ENCODE results near the gene TIGD1.
"Not testable (repeated sequence)": the region's sequence is repeated elsewhere in the genome, so short reads cannot be mapped to it uniquely, and the experiment has no call there.

TIGD1 gene

GRCh38 chr2:232538671-232539070 lies 11.7 kb downstream of the TIGD1 start:
- no peak for DNase-seq

DNA sequence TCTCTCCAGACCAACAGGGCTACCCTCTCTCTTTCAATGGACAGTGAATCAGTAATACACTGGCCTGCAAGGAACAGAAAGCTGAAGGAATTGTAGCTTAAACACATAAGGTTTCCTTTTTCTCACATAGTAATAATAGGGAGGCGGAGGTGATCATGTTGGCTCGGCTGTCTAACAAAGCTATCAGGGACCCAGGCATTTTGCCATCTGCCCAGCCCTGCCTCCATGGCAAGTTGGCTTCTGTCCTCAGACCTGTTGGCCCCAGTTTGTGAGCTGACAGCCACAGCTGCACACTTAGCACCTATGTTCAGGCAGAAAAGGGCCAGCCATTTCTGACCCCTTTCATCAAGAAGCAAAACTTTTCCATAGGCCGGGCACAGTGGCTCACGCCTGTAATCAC lies 12.9 kb downstream of the TIGD1 start:
- DNase-seq: no peak

DNA sequence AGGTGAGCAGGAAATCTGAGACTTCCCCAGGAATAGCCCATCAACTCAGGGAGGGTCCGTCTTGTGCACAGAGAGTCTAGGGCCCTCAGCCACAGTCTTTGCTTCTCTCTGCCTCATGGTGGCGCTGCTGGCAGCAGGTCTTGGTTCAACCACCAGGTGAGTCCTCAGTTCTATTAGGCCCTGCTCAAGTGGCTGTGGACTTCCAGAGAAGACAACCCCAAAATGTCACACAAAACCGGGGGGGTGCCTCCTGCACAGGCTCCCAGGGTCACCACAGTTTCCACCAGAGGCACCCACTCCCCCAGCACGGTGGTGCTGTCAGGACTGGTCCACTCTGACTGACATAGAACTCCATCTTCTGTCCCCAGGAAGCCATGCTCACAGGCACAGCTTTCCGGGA lies 13.3 kb downstream of the TIGD1 start:
- no peak for DNase-seq

- no peak for DNase-seq
Observed at GRCh38 chr2:232535761-232536530, 14.4 kb downstream of the TIGD1 start.

DNA sequence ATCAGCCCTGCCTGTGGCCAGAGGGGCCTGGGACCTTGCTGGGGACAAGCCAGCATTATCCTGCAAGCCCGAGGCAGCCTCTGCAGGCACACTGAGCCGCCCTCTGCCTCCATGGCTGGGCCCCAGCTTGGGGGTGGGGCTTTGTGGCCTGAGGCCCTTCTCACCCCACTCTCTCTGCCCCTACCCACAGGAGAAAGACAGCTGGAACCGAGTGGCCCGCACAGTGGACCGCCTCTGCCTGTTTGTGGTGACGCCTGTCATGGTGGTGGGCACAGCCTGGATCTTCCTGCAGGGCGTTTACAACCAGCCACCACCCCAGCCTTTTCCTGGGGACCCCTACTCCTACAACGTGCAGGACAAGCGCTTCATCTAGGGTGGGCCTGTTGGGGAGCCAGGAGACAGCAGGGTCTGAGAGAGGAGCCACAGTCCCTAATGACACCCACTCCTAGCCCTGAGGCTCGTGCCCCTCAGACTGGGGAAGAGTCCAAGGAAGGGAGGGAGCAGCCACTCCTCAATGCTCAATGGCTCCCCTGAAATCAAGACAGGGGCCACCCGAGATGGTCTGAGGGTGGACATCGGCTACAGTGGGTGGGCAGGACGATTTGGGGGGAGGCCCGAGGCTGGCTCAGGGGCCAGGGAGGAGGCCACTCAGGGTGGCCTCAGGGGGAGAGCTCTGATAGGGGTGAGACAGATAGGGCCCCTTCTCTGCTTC lies 15.3 kb downstream of the TIGD1 start:
- DNase-seq: no peak

GRCh38 chr2:232533944-232534710 lies 16.2 kb downstream of the TIGD1 start:
- no peak for DNase-seq

DNA sequence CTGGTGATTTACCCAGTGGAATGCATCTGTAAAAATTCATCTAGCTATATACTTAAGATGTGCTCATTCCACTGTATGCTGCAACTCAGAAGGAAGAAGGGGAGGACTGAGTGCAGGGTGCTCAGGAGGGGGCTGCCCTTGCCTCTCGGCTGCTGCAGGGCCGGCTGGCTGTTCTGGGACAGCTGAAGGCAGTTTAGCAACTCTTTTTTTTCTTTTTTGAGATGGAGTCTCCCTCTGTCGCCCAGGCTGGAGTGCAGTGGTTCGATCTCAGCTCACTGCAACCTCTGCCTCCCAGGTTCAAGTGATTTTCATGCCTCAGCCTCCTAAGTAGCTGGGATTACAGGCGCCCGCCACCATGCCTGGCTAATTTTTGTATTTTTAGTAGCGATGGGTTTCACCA lies 17.5 kb downstream of the TIGD1 start:
- DNase-seq: not testable (repeated sequence)

- no peak for DNase-seq
Observed at GRCh38 chr2:232532419-232532818, 17.9 kb downstream of the TIGD1 start.

- DNase-seq: no peak
Observed at GRCh38 chr2:232530626-232531260, 19.6 kb downstream of the TIGD1 start.

GRCh38 chr2:232529806-232530547 lies 20.4 kb downstream of the TIGD1 start:
- DNase-seq: no peak

DNA sequence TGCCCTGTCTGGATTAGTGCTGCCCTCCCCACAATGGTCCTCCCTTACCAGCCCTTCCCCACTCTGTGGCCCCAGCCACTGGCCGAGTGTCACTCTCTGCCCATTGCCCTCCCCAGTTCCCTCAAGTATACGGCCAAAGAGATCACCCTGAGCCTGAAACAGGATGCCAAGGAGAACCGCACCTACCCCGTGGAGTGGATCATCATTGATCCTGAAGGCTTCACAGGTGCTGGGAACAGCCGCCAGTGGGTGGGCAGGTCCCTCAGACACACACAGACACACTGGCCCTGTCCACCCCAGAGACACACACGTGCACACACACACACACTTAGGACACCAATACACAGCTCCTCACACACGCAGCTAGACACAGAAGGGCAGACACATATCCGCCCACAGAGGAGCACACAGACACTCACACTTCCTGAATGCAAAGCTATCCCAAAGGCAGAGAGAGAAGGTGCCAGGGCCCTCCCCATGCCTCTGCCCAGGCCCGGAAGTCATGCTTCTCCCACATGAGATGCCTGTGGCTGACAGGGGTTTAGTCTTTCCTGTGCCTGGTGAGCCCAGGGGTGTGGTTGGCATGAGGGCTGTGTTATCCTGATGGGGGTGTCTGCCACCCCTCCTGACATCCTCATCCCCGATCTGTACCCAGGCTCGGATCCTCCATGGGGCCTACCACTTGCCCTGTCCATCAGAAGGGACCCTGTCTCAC lies 21.5 kb downstream of the TIGD1 start:
- DNase-seq: no peak

DNA sequence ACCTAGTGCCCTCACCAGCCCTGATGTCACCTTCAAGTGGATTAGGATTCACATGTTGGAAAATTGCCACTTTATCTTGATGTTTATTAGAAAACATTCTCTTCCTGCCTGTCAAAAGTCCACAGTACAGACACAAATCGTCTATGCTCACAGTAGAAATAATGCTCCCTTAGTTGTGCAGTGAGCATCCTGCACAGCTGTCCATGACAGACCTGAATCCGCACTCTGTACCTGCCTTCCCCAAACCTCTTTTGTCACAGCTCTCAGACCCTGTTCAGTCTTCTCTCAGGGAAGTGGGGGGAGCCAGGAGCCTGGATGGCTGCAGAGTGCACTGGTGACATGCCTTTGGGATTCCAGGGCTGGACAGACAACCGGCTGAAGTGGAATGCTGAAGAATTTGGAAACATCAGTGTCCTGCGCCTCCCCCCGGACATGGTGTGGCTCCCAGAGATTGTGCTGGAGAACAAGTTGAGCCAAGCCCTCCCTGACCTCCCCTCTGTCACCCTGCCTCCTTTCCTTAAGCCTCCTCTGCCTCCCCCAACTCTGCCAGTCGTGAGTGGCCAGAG lies 22.4 kb downstream of the TIGD1 start:
- DNase-seq: no peak

DNA sequence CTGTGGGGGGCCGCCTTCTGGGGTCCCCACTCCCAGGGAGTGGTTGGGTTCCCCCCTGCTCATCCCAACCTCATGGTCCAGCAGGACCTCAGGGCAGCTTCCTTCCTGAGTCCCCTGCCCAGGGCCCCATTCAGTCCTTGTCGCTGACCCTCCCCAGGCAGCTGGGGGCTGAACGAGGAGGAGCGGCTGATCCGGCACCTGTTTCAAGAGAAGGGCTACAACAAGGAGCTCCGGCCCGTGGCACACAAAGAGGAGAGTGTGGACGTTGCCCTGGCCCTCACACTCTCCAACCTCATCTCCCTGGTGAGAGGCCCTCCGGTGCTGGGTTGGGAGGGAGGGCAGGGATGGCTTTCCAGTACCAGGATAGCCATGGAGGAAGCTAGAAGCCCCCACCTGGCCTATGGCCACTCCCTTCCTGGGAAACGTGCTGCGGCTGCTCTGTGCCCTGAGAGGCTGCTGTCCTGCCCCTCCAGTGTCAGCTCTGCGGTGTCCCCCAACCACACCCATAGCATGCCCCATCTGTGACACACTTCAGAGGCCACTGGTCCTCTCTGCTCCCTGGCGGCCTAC lies 23.9 kb downstream of the TIGD1 start:
- no peak for DNase-seq

DNA sequence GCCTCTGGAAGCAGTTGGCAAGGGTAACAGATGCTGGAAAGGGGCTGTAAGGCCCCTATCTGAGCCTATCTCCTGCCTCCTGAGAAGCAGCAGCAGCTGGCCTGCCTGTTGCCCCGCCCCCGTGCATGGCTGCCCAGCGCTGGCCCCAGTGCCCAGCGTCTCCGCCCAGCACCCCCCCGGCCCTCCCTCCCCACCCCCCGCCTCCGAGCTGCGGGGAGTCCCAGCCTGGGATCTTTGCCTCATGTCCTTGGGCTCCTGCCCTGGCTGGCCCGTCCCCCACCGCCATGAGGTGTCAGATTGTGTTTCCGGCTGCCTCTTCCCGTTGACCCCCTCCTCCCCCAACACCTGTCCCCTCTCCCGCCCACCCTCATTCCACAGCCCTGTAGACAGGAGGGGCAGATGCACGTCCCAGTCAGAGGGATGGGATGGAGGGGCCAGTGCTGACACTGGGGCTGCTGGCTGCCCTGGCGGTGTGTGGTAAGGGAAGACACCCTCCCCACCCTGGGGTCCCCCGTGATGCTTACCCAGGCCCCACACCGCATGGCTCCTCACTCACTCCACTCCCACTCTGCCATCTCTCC lies 24.5 kb downstream of the TIGD1 start, which contains the start of gene CHRND:
CHRND (plus strand) TSS at position 370 of the 581 bp plus-strand sequence; CDS start at position 426, 56 bp downstream.
- DNase-seq: peak; percentile 17

GRCh38 chr2:232525199-232525598 lies 25.2 kb downstream of the TIGD1 start:
- DNase-seq: no peak

DNA sequence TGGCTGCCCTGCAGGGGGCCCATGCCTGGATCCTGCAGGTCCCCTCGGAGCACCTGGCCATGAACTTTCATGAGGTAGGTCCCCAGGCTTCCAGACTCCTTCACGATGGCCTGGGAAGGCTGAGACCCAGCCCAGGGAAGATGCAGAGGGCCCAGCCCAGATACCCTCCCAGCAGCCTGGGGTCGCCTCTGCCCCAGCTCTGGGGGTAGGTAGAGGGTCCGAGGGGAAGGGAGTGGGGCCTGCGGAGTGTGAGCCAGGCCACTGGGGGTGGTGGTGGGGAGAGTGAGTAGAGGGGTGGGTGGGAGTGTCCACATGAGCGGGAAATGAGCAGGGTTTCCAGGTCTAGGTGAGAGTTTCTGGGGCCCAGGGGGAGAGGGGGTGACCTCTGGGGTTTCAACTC lies 25.6 kb downstream of the TIGD1 start:
- no peak for DNase-seq

DNA sequence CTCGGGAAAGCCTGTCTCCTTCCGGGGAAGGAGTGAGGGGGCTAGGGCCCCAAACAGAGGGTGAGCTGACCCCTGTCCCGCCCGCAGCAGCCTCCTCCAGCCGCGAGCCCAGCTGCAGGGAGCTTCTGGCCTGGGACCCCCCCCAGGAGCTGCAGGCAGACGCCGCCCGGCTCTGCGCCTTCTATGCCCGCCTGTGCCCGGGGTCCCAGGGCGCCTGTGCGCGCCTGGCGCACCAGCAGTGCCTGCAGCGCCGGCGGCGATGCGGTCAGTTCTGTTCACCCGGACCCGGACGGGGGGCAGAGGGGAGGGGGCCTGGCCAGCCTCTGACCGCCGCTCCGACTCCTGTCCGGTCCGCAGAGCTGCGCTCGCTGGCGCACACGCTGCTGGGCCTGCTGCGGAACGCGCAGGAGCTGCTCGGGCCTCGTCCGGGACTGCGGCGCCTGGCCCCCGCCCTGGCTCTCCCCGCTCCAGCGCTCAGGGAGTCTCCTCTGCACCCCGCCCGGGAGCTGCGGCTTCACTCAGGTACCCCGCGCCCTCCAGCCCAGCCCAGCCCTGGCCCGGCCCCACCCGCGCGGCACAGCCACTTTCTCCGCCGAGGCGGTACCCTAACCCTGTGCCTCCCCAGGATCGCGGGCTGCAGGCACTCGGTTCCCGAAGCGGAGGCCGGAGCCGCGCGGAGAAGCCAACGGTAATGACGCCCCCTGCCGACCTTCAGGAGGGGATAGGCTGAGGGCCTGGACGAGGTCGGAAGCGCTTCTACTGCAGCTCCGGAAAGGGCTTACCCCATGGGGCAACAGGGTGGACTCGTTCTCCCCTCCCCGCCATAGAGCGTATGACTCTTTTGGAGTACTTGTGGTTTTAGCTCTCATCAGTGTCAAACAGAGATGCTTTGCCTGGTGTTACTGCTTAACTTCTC lies 26.4 kb downstream of the TIGD1 start:
- peak; percentile 26 for DNase-seq

DNA sequence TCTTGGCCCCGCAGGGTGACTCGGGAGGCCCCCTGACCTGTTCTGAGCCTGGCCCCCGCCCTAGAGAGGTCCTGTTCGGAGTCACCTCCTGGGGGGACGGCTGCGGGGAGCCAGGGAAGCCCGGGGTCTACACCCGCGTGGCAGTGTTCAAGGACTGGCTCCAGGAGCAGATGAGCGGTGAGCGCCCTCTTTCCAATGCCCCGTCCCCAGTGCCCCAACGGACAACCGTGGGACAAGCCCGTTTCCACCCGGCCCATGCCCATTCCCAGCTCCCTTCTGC lies 27.0 kb downstream of the TIGD1 start:
- DNase-seq: no peak

GRCh38 chr2:232522623-232523401 lies 27.5 kb downstream of the TIGD1 start:
- DNase-seq: no peak

Data from NCI-H345 (cell line).